Activated T-cell treated with anti-CD3 and anti-CD28 coated beads, Interleukin-2, amount 50 U/mL, for 72 hours (primary cell): Measurements from ENCODE around the gene USO1. TPM values are rescaled to one million over a fixed set of nuclear protein-coding genes. Genes with fewer than 3 reads are reported as not detected.
"Not testable (repeated sequence)": the region's sequence is repeated elsewhere in the genome, so short reads cannot be mapped to it uniquely, and the experiment has no call there.

ENCODE experiments used
- ATAC-seq, 2 donors: fragments of 150-1000 bp; cut with Tn5 transposase; replicated peaks in 1 of 2; 2 replicates each; pipeline ENCODE4 v1.10.0; 2021; ENCODE audit warnings: moderate library complexity in 2 of 2, mild to moderate bottlenecking in 1 of 2
- DNase-seq, 2 donors: peaks; one replicate each; pipeline ENCODE4 v3.0.0; 2021 to 2022; ENCODE audit warnings: mixed read lengths in 1 of 2
- H3K27ac Mint-ChIP-seq: one replicate; pipeline ENCODE4 v1.8.0; 2022; ENCODE audit warnings: mild to moderate bottlenecking, moderate library complexity, mixed read lengths
- H3K27me3 Mint-ChIP-seq: one replicate; pipeline ENCODE4 v1.8.0; 2022; ENCODE audit warnings: low read depth, mixed read lengths
- H3K36me3 Mint-ChIP-seq, 2 donors: one replicate each; pipeline ENCODE4 v1.8.0; 2022; ENCODE audit warnings: mixed read lengths in 2 of 2, mild to moderate bottlenecking in 1 of 2; ENCODE audit not compliant: insufficient read depth in 2 of 2
- H3K4me1 Mint-ChIP-seq: one replicate; pipeline ENCODE4 v1.8.0; 2022; ENCODE audit warnings: low read depth, mixed read lengths
- H3K4me3 Mint-ChIP-seq, 2 donors: one replicate each; pipeline ENCODE4 v1.8.0; 2022; ENCODE audit warnings: mild to moderate bottlenecking in 2 of 2, mixed read lengths in 2 of 2, moderate library complexity in 2 of 2
- H3K9me3 Mint-ChIP-seq, 2 donors: one replicate each; pipeline ENCODE4 v1.8.0; 2022; ENCODE audit warnings: mixed read lengths in 2 of 2
- total RNA-seq, 2 donors: library from RNA; stranded (reverse); gene quantifications; one replicate each; pipeline ENCODE4 v1.2.3, GENCODE V29; 2022

Gene USO1
- total RNA-seq, 2 donors from 2014 or later = 42.0 to 51.7 TPM

DNA sequence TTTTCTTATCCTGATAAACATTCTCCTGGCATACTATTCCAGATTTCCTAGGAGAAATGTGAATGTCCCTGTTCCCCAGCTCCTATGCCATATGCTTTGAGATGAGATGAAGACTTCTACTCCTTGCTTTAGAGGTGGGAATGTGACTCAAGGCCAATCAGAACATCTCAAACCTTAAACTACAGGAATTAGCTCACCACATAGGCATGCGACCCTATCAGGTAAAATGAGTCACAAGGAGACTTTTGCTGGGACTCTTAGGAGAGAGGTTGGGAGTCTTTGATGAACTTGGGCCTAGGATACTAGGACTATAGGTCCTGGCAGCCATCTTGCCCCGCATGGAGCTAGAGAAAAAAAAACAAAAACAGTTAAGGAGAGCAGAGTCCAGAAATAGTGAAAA lies 5.8 kb upstream of the USO1 start:
- no peak overlapping the region for H3K27ac Mint-ChIP-seq
- no peaks in the 10 kb centered on the region for H3K9me3 Mint-ChIP-seq
- DNase-seq = no peak
- H3K4me3 Mint-ChIP-seq = no peak overlapping the region
- ATAC-seq = no peak
- H3K4me1 Mint-ChIP-seq = peaks cover 18% of the 10 kb centered on the region
- no peaks in the 10 kb centered on the region for H3K36me3 Mint-ChIP-seq
- H3K27me3 Mint-ChIP-seq = no peaks in the 10 kb centered on the region

DNA sequence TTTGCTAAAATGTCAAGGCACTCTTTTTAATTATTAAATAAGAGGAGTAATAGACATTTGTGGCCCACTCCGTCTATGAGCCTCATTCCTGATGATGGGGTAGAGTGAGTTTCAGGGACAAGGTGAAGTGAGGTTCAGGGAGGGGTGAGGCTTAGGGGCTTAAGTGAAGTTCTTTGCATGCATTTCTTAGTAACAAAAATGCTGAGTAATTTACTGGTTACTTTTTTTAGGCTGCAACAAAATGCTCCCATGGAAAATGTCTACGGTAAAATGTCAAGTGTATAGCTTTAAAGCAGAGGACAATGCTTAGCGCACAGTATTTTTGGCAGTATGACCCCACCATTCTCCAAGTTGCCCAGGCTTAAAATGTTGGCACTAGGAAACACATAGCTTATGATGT lies 2.0 kb upstream of the USO1 start:
- peak overlapping the region in 1 of 2 donors; percentile 14 for H3K4me3 Mint-ChIP-seq
- H3K27ac Mint-ChIP-seq = no peak overlapping the region
- ATAC-seq (no peak), DNase-seq (no peak)
- no peaks in the 10 kb centered on the region for H3K9me3 Mint-ChIP-seq
- no peaks in the 10 kb centered on the region for H3K27me3 Mint-ChIP-seq
- H3K4me1 Mint-ChIP-seq = peaks cover 45% of the 10 kb centered on the region
- H3K36me3 Mint-ChIP-seq = peaks cover 6 to 7% of the 10 kb centered on the region in 2 donors

DNA sequence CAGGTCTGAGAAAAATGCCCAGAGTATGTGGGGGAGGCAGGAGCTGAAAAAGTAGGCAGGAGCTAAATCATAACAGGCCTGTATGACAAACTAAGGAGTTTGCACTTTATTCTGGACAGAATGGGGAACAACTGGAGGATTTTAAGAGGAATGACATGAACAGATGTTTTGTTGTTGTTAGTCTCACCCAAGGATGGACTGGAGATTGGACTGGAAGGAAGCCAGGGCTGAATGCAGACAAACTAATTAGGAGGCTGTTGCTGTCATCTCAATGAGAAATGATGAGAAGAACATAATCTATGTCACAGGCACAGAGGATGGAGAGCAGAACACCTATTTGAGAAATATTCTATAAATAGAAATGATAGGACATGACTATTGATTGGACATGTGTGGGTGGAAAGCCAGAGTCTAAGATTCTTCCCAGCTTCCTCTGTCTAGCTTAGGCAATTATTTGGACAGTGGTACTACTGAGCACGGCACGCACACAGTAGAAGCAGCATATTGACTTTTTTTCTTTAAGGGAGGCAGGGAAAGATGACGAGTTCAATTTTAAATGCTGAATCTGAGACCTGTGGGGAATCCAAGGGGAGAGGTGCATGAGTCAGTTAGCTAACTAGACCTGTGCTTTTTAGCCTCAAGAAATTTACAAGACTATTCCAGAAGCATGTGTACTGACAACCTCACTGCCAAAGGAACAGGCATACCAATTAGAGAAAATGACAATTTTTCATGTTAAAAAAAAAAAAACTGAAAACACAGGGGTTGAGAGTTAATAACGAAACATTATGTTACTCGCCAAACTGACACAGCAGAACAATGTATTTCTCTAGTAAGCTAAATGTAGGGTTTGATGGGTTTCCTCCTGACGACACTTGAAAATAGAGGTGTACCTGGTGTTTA lies 963 bp upstream of the USO1 start:
- Mint-ChIP-seq H3K27me3 (no peaks in the 10 kb centered on the region), H3K27ac (peak overlapping the region; percentile 98), H3K36me3 (peaks cover 7% of the 10 kb centered on the region in 2 donors), H3K4me3 (peak overlapping the region; percentile 78 to 99), H3K9me3 (no peaks in the 10 kb centered on the region), H3K4me1 (peaks cover 54% of the 10 kb centered on the region)
- ATAC-seq (no peak), DNase-seq (no peak)

DNA sequence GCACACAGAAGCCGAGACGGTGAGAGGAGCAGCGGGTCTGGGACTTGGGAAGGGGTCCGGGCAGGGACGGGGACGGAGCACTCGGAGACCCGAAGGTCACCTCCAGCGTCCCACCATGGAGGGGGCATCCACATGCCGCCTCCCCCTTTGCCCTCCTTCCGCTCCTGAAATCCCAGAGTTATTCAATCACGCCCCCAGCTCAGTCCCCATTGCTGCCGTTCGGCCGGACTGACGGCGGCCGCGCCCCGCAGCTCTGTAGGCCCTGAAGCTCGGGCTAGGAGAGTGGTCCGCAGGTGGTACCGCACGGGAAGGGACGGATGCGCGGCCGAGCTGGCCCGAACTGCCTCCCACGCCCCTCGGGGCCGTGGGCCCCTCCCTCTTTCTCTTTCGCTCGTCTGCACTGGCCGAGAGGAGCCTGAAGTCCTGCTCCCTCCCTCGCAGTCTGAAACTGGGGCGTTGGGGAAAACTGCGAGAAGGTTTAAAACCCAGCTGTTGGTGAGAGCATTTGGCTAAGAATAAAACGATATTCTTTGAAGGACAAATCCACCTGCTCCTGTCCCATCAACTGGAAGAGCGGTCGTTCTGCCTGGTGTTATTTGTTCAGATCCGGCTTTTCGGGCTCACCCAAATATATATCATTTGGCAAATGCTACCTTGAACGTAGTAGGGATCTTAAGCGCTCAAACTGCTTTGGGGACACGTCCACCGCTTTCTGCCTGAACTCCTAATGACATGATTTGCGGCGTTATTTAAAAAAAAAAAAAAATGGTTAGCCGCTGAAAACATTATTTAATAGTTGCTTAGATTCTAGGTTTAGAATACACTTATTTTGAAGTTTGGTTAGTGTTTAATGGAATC lies 719 bp downstream of the USO1 start:
- Mint-ChIP-seq H3K27me3 (no peaks in the 10 kb centered on the region), H3K4me3 (peak overlapping the region; percentile 78 to 99)

DNA sequence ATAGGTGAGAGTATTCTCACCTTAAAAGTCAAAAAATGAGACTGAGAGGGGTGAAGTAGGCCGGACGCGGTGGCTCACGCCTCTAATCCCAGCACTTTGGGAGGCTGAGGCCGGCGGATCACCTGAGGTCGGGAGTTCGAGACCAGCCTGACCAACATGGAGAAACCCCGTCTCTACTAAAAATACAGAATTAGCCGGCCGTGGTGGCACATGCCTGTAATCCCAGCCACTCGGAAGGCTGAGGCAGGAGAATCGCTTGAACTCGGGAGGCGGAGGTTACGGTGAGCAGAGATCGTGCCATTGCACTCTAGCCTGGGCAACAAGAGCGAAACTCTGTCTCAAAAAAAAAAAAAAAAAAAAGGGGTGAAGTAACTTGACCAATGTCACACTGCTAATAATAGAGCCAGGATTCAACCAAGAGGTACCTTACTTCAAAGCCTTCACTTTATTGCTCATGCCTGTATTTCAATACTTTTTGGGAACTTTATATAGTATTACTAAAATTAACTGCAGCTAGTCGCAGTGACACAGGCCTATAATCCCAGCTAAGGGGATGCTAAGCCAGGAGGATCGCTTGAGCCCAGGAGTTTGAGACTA lies 1.7 kb downstream of the USO1 start:
- H3K27me3 Mint-ChIP-seq, H3K27ac Mint-ChIP-seq, H3K9me3 Mint-ChIP-seq, ATAC-seq, DNase-seq, H3K36me3 Mint-ChIP-seq: not testable (repeated sequence)
- Mint-ChIP-seq H3K4me1 (peaks cover 64% of the 10 kb centered on the region), H3K4me3 (peak overlapping the region; percentile 78 to 99)

More for the DNA sequence above, 719 bp downstream of the USO1 start:
- Mint-ChIP-seq H3K9me3 (no peaks in the 10 kb centered on the region), H3K4me1 (peaks cover 64% of the 10 kb centered on the region), H3K27ac (peak overlapping the region; percentile 98), H3K36me3 (peaks cover 7 to 9% of the 10 kb centered on the region in 2 donors)
- ATAC-seq (peak; percentile 60 to 64), DNase-seq (peak; percentile 74 to 78)

DNA sequence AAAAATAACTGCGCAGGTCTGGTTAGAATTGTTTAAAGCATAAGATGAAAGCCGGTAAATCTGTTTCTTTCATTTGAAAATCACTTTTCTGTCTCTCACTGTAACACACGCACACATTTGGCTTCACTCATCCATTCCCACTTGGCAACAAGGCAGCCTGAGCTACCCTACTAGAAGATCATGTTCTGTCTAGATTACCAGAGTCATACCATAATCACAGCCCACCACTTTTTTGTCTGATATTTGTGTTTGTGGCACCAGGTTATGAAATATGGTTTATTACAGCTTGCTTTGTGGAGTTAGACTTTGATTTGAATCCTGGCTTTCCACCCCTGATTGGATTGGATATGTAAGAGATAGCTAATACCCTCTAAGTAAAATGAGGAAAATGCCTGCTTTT lies 2.2 kb downstream of the USO1 start:
- Mint-ChIP-seq H3K27me3 (no peaks in the 10 kb centered on the region), H3K4me3 (peak overlapping the region; percentile 51 to 78), H3K36me3 (peaks cover 7 to 9% of the 10 kb centered on the region in 2 donors), H3K4me1 (peaks cover 63% of the 10 kb centered on the region), H3K27ac (peak overlapping the region; percentile 45), H3K9me3 (no peaks in the 10 kb centered on the region)
- DNase-seq (no peak), ATAC-seq (no peak)

DNA sequence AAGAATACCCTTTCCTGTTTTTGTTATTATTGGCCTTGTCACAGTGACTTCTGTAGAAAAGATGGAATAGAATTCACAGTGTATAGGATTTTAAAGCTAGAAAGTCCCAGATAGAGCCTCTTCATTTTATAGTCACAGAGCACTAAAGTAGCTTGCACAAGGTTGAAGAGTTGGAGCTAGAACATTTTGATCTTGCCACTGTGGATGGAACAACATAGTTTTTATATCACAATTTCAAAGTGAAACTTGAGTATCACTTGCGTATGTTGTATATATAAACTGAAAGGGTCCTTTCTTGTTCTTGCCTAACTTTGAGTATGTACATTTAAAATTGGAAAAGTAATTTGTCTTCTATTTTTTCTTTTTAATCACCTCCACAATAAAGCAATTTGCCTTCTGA lies 2.7 kb downstream of the USO1 start:
- peak overlapping the region; percentile 45 for H3K27ac Mint-ChIP-seq
- no peaks in the 10 kb centered on the region for H3K27me3 Mint-ChIP-seq
- no peaks in the 10 kb centered on the region for H3K9me3 Mint-ChIP-seq
- peaks cover 7 to 9% of the 10 kb centered on the region in 2 donors for H3K36me3 Mint-ChIP-seq
- peaks cover 58% of the 10 kb centered on the region for H3K4me1 Mint-ChIP-seq
- DNase-seq (no peak), ATAC-seq (no peak)
- H3K4me3 Mint-ChIP-seq = peak overlapping the region; percentile 51 to 78

DNA sequence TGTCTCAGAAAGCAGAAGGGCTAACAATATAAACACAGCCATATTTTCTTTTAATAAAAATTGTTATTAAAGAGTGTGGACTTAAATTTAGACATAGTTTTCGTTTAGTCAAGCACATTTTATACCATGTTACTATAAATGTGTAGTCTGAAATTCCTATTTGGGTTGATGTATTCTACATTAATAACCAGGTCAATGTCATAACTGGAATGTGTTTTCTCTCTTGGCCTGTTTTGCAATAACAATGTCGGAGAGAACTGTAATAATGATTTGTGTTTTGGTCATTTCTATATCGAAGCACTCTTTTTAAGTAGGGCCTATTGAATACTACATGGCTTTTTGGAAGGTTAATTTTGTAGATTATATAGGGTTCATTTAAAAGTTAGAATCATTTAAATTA lies 5.5 kb downstream of the USO1 start:
- Mint-ChIP-seq H3K27ac (no peak overlapping the region), H3K4me1 (peaks cover 47% of the 10 kb centered on the region), H3K27me3 (no peaks in the 10 kb centered on the region), H3K4me3 (no peak overlapping the region), H3K36me3 (peaks cover 11 to 12% of the 10 kb centered on the region in 2 donors), H3K9me3 (peaks cover 3% of the 10 kb centered on the region in 2 donors)
- no peak for ATAC-seq
- DNase-seq = no peak

DNA sequence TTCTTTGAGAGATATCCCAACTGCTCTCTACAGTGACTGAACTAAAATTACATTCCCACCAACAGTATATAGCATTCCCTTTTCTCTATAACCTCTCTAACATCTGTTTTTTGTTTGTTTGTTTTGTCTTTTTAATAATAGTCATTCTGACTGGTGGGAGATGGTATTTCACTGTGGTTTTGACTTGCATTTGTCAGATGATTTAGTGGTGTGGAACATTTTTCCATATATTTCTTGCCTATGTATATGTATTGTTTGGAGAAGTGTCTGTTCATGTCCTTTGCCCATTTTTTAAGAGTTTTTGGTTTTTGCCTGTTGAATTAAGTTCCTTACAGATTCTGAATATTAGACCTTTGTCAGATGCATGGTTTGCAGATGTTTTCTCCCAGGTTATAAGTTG lies 9.0 kb downstream of the USO1 start:
- no peak for DNase-seq
- H3K27me3 Mint-ChIP-seq = no peaks in the 10 kb centered on the region
- peaks cover 11 to 12% of the 10 kb centered on the region in 2 donors for H3K36me3 Mint-ChIP-seq
- H3K4me1 Mint-ChIP-seq = peaks cover 14% of the 10 kb centered on the region
- no peak for ATAC-seq
- peaks cover 3% of the 10 kb centered on the region in 2 donors for H3K9me3 Mint-ChIP-seq
- no peak overlapping the region for H3K27ac Mint-ChIP-seq
- H3K4me3 Mint-ChIP-seq = no peak overlapping the region

DNA sequence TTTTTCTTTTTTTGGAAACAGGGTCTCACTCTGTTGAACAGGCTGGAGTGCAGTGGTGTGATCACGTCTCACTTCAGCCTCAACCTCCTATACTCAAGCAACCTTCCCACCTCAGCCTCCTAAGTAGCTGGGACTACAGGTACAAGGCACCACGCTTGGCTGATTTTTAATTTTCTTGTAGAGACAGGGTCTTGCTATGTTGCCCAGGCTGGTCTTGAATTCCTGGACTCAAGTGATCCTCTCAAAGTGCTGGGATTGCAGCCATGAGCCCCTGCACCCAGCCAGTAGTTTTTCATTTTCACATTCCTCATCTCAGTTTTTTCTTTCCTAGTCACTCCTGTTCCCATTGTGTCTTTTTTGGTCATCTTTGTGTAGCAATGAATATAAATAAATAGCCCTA lies 11.1 kb downstream of the USO1 start:
- no peak for DNase-seq
- ATAC-seq = no peak

DNA sequence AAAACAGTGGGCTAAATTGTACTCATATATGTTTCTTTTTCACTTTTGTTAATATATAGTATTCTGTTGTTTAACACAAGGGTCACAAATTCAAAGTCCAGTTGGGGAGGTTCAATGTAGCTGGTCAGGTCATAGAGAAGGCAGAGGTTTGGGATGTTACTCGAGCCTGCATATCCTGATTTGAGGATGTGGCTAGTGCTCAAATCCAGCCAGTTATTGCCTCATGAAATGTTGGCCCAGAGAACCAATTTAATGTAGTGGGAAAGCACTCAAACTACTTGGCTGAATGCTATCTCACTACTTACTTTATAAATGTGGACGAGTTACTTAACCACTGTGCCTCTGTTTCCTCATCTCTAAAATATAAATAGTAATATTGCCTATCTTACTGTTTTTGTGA lies 12.5 kb downstream of the USO1 start:
- peaks cover 3% of the 10 kb centered on the region in 2 donors for H3K9me3 Mint-ChIP-seq
- peaks cover 10 to 11% of the 10 kb centered on the region in 2 donors for H3K36me3 Mint-ChIP-seq
- no peak overlapping the region for H3K4me3 Mint-ChIP-seq
- no peak for DNase-seq
- no peak overlapping the region for H3K27ac Mint-ChIP-seq
- peaks cover 5% of the 10 kb centered on the region for H3K4me1 Mint-ChIP-seq
- no peak for ATAC-seq
- no peaks in the 10 kb centered on the region for H3K27me3 Mint-ChIP-seq

More for the DNA sequence above, 11.1 kb downstream of the USO1 start:
- Mint-ChIP-seq H3K27ac (no peak overlapping the region), H3K4me1 (peaks cover 5% of the 10 kb centered on the region), H3K9me3 (peaks cover 3% of the 10 kb centered on the region in 2 donors), H3K36me3 (peaks cover 10 to 11% of the 10 kb centered on the region in 2 donors), H3K27me3 (no peaks in the 10 kb centered on the region), H3K4me3 (no peak overlapping the region)

DNA sequence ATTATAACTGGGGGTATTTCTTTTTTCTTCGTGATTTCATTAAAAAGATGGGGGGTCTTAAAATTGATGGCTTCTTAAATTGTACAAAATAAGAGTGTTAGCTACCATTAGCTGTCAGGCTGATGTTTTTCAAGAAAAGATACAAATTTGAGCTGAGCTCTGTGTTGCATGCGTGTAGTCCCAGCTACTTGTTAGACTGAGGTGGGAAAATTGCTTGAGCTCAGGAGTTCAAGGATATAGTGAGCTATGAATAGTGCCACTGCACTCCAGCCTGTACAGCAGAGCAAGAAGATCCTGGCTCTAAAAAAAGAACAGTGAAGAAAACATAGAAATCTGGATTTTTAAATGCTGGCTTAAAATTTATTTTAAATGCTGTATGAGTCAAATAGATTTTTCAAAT lies 13.0 kb downstream of the USO1 start:
- DNase-seq (no peak), ATAC-seq (no peak)
- H3K36me3 Mint-ChIP-seq = peaks cover 10 to 11% of the 10 kb centered on the region in 2 donors
- H3K4me3 Mint-ChIP-seq = no peak overlapping the region
- H3K27ac Mint-ChIP-seq = peak overlapping the region; percentile 57
- peaks cover 5% of the 10 kb centered on the region for H3K4me1 Mint-ChIP-seq
- no peaks in the 10 kb centered on the region for H3K27me3 Mint-ChIP-seq
- H3K9me3 Mint-ChIP-seq = peaks cover 3% of the 10 kb centered on the region in 2 donors

DNA sequence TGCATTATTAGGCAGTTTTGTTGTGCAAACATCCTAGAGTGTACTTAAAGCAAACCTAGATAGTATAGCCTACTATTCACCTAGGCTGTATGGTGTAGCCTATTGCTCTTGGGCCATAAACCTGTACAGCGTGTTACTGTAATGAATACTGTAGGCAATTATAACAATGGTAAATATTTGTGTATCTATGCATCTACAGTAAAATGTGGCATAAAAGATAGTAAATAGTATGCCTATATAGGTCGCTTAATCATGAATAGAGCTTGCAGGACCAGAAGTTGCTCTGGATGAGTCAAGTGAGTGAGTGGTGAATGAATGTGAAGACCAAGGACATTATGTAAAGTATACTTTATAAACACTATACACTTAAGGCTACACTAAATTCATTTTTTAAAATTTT lies 16.6 kb downstream of the USO1 start:
- peaks cover 0 to 5% of the 10 kb centered on the region in 2 donors for H3K36me3 Mint-ChIP-seq
- no peaks in the 10 kb centered on the region for H3K27me3 Mint-ChIP-seq
- no peak overlapping the region for H3K4me3 Mint-ChIP-seq
- ATAC-seq (no peak), DNase-seq (no peak)
- H3K4me1 Mint-ChIP-seq = no peaks in the 10 kb centered on the region
- H3K9me3 Mint-ChIP-seq = no peaks in the 10 kb centered on the region
- no peak overlapping the region for H3K27ac Mint-ChIP-seq
